HK-2 (cell line): ENCODE results near the gene CDC37L1.
"Not testable (repeated sequence)": the region's sequence is repeated elsewhere in the genome, so short reads cannot be mapped to it uniquely, and the experiment has no call there.

Source experiments
- DNase-seq: peaks from one replicate; pipeline ENCODE4 v3.0.0-alpha.2; 2018; ENCODE audit not compliant: unreplicated experiment

The CDC37L1 gene

GRCh38 chr9:4679268-4680172 is at the start of gene CDC37L1:
CDC37L1 (plus strand) TSS chr9:4679569; CDS start chr9:4679768, 199 bp downstream.
- peak; percentile 92 for DNase-seq

DNA sequence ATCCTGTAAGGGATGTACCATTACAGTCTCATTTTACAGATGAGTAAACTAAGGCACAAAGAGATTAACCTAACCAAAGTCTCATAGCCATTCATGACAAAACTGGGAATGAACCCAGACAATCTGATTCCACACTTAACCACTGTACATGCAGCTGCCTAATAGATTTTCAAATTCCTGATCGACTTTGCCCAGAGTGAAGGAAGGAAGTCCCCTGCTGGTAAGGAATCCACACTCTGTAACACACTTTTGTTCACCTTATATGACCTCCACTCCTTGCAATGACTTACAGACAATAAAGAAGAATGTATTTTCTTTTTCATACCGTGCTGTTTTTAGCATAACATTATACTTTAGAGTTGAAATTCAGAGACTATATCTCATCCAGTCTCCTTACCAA is 48.5 kb upstream of the CDC37L1 start:
- no peak for DNase-seq

DNA sequence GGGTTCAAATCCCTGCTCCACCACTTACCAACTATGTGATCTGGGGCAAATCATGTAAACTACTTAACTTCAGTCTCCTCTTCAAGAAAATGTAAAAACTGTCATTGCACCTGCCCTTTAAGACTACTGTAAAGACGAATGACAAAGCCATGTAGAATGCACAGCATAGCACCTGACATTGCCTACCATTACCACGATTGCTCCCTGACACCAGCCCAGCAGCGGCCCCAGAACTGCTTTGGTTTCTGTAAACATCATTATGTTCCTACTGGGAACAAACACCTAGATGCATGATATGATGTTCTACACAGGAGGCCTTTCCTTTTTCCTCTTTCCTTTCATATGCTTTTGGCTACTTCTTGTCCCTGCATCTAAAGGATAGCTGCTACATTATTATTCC is 40.4 kb upstream of the CDC37L1 start:
- DNase-seq = no peak

- no peak for DNase-seq
Measured at GRCh38 chr9:4639420-4639819, 39.9 kb upstream of the CDC37L1 start.

DNA sequence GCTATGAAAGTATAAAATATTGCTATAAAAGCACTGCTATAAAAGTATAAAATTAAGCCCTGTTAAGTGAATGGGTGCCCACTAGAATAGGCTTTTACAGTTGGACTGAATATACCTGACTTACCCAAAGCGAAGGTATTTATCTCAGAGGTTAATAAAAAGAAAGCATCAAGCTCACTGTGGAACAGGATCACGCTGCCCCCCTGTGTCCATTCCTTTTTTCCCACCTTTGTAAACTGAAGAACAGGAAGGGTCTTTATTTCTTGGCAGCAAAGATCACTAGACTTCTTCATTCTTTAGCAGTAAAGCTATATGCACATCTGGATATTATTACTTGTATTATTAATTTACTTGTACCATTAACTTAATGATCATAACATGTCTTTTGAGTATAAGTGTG is 39.3 kb upstream of the CDC37L1 start:
- DNase-seq = peak; percentile 21

- DNase-seq = no peak
Measured at GRCh38 chr9:4642351-4642750, 37.0 kb upstream of the CDC37L1 start.

DNA sequence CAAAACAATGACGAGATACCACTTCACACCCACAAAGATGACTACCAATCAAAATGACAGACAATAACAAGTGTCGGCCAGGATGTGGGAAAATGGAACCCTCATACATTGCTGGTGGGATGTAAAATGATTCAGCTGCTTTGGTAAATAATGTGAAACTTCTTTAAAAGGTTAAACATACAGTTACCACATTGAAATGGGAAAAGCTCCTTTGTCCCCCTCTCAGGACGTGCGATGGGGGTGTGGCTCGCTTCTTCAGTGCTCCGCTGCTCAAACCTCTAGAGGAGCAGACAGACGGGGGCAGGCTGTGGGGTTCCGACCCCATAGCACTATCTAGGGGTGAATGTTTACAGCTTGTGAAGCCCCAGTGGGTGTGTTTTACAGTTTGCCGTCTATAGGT is 25.3 kb upstream of the CDC37L1 start:
- DNase-seq = no peak

GRCh38 chr9:4654538-4654937 is 24.8 kb upstream of the CDC37L1 start:
- DNase-seq = no peak

DNA sequence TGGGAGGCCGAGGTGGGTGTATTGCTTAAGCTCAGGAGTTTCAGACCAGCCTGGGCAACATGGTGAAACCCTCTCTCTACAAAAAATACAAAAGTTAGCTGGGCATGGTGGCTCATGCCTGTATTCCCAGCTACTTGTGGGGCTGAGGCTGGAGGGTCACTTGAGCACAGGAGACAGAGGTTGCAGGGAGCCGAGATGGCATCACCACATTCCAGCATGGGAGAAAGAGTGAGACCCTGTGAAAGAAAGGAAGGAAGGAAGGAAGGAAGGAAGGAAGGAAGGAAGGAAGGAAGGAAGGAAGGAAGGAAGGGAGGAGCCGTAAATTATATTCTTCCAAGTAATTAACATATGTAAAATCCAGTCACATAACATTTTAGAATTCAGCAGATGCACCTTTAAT is 23.2 kb upstream of the CDC37L1 start:
- not testable (repeated sequence) for DNase-seq

DNA sequence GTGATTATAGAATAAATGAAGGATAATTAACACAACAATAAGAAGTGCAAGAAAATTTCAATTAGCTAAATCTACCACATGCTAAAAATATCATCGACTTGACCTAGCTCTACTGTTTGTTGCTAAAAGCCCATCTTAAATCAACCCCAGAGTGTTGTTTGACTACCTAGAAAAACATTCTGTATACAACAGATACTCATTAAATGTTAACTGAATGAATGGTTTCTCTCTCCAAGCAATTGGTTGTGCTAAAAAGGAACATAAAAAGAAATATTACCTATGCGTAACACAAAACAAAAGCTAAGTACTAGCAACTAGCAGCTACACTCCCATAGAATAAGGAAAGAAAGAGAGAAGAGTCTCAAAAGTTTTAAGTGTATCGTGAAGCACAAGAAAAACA is 22.7 kb upstream of the CDC37L1 start:
- DNase-seq = no peak

DNA sequence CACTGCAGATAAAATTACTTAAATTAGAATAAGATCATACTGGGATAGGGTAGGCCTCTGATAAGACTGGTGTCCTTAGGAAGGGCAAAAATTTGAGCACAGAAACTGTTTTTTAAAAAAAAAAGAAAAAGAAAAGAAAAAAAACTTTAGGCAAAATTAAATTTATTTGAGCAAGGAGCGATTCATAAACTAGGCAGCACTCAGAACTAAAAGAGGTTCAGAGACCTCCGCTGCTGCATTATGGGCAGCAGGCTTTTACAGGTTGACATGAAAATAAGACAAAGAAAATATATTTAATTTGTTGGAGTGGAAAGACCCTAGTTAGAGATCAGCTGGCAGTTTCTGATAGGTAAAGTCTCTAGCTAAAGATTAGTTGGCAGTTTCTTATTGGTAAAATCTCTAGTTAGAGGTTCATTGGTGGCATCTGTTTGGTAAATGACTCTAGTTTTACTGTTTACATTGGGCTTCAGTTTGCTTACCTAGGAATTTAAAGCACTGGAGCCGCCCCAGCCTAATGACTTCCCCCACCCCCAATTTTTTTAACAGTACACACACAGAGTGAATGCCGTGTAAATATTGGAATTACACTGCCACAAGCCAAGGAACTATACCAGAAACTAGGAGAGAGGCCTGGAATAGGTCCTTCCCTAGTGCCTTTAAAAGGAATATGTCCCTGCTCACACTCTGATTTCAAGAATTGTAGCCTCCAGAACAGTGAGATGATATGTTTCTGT is 21.8 kb upstream of the CDC37L1 start:
- DNase-seq = no peak

DNA sequence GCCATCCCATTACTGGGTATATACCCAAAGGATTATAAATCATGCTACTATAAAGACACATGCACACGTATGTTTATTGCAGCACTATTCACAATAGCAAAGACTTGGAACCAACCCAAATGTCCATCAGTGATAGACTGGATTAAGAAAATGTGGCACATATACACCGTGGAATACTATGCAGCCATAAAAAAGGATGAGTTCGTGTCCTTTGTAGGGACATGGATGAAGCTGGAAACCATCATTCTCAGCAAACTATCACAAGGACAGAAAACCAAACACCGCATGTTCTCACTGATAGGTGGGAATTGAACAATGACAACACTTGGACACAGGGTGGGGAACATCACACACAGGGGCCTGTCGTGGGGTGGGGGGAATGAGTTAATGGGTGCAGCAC is 18.7 kb upstream of the CDC37L1 start:
- not testable (repeated sequence) for DNase-seq

GRCh38 chr9:4661165-4661564 is 18.2 kb upstream of the CDC37L1 start:
- DNase-seq = no peak

DNA sequence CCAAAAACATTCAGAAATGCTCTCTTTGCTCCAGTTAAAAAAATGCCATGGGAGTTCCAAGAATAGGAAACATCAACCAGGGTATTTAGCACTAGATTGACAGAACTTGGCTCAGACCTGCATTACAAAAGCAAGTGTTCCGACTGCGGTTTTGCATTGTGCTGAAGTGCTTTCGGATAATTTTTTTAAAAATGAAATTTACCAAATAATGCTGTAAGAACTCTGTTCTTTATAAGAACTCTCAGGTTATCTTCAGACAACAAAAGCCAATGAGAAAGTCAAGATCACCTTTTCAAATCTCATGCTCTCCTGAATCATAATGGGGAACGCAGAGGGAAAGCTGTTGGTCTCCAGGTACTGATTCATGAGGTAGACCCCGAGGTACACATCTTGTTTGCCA is 17.8 kb upstream of the CDC37L1 start:
- DNase-seq = no peak

GRCh38 chr9:4662108-4662988 is 17.0 kb upstream of the CDC37L1 start, which contains the start of gene PLPP6:
PLPP6 (plus strand) TSS chr9:4662294; CDS start chr9:4662376, 82 bp downstream.
- peak; percentile 82 for DNase-seq

- no peak for DNase-seq
Measured at GRCh38 chr9:4662989-4663792, 16.2 kb upstream of the CDC37L1 start.

DNA sequence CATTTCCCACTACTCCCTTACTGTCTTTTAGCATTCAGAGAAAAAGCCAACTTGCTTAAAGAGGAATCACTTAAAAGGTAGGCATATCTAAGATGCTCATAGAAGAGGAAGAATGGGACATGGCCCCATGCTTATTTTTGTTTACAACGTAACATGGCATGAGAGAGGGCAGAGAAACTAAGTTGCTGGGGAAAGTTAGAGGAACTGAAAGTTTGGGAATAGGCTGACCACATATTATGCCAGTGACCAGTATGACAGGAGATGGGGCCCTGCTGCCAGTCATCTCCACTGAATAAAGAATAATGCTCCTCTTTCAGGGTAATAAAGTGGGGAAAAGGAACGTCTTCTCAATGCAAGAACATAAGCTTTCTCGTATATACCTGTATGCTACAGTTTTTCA is 15.4 kb upstream of the CDC37L1 start:
- no peak for DNase-seq

DNA sequence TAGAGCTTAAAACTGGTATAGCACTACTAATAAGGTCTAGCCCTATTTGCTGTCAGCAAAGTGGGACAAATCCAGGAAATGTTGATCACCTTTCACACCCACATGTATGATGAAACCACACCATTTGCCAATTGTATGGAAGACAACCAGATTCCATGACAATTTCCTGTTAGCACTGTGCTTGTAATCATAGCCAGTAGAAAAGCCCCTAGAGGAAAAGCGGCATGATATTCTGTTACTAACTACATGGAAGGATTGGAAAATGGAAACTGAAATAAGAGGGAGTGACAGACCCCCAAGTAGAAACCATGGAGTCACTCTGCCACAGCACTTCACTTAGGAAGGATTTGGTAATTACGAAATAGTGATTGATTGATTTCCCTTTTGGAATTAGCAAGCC is 14.0 kb upstream of the CDC37L1 start:
- no peak for DNase-seq

DNA sequence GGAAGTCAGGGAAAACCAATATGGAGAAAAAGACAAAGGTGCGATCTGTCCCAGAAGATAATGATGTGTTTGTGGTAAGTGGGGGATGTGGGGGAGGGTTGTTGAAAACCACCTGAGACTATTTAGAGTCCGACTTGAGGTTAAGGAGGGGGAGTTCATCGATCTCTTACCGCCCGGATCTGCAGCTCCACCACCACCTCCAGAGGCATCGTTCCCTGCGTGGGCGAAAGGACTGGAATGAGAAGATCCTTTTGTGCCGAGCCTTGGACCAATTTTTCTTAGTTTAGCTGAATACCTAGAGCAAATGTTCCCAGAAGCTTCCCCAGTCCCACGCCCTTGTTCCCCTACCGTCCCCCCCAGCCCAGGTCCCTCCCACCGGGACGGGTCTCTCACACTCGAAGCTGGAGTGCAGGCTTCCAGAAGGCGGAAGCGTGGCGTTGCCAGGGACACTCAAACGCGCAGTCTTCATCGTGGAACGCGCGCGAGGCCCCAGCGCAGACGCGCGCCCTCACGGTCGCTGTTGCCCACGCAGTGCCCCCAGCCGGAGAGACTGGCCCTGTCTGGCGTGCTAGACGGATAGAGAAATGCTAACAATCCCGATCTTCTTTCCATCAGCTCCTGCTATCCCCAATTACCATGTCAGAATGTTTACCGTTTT is 13.2 kb upstream of the CDC37L1 start, which contains the start of gene SPATA6L:
Gene SPATA6L, minus strand, starts transcription at position 439 of the 658 bp plus-strand sequence. Its CDS starts 230 bp downstream, at position 209.
- DNase-seq = peak; percentile 64

- DNase-seq = no peak
Measured at GRCh38 chr9:4667681-4668080, 11.7 kb upstream of the CDC37L1 start.
